IPS-15b (cell line): ENCODE measurements around the gene PLLP.

Source experiments
- H3K27me3 ChIP-seq: one replicate; pipeline ENCODE4 v1.6.1; 2013; ENCODE audit warnings: low read length; ENCODE audit not compliant: control insufficient read depth, insufficient read depth
- H3K36me3 ChIP-seq: one replicate; pipeline ENCODE4 v1.6.1; 2013; ENCODE audit warnings: low read length; ENCODE audit not compliant: control insufficient read depth, insufficient read depth
- H3K4me1 ChIP-seq: one replicate; pipeline ENCODE4 v1.6.1; 2013; ENCODE audit warnings: mild to moderate bottlenecking, low read length; ENCODE audit not compliant: control insufficient read depth, insufficient read depth
- H3K4me3 ChIP-seq: one replicate; pipeline ENCODE4 v1.5.1; 2013; ENCODE audit warnings: low read depth, low read length
- H3K9ac ChIP-seq: one replicate; pipeline ENCODE4 v1.6.1; 2013; ENCODE audit warnings: low read depth, mild to moderate bottlenecking, low read length
- H3K9me3 ChIP-seq: one replicate; pipeline ENCODE4 v1.6.1; 2013; ENCODE audit warnings: mild to moderate bottlenecking, low read length; ENCODE audit not compliant: control insufficient read depth, insufficient read depth

The PLLP gene

DNA sequence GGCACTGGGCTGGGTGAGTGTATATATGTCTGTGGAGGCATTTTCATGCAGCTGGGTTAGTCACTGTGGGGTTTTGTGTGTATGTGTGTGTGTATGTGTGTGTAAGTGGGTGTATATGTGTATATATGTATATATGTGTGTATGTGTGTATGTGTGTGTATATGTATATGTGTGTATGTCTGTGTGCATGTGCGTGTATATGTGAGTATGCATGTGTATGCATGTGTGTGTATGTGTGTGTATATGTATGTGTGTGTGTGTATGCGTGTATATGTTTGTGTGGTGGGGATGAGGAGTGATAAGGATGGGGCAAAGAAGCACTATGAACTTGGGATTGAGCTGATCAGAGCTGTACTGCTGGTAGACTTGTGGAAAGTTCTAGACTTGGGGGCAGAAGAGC lies 29.0 kb upstream of the PLLP start:
- Histone ChIP-seq H3K4me1 (peaks cover 10% of the 10 kb centered on the region), H3K27me3 (no peaks in the 10 kb centered on the region), H3K9ac (no peak overlapping the region), H3K4me3 (no peak overlapping the region), H3K36me3 (no peaks in the 10 kb centered on the region), H3K9me3 (no peaks in the 10 kb centered on the region)

DNA sequence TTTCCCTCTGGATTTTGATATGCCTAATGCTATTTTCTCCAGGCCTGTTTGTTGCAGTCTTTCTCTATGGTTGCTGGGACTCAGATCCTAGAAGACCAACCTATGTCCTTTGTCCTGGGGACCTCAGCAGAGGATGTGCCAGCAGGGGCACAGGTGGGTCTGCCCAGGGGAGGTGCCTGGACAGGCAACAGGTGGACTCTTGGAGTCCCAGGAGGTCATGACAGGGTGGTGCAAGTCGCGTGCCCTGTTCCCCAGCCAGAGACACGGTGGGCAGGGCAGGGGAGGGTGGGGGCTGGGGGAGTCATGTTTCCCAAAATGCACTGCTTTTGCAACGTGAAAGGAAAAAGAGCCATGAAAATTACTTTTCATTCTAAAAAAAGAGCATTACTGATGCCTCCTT lies 26.3 kb upstream of the PLLP start:
- Histone ChIP-seq H3K4me3 (no peak overlapping the region), H3K9me3 (no peaks in the 10 kb centered on the region), H3K27me3 (no peaks in the 10 kb centered on the region), H3K4me1 (peaks cover 8% of the 10 kb centered on the region), H3K9ac (no peak overlapping the region), H3K36me3 (no peaks in the 10 kb centered on the region)

DNA sequence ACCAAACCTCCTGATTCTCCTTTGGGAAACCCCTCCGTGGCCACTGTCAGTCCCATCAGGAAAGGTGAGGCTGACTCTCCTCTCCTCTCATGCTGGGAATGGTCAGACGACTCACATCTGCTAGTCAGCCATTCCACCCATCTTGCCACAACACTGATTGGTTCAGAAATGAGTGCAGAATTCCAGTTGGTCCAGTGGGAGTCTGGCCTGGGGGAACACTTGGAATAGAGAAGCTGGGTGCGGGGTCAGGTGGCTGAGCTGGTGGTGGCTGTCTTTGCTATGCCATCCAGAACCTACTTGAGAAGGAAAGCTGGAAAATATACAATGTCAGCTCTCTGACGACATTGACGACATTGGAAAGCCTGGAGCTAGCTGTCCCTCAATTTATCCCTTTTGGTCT lies 23.6 kb upstream of the PLLP start:
- Histone ChIP-seq H3K9ac (no peak overlapping the region), H3K9me3 (no peaks in the 10 kb centered on the region), H3K4me3 (no peak overlapping the region), H3K27me3 (no peaks in the 10 kb centered on the region), H3K4me1 (no peaks in the 10 kb centered on the region), H3K36me3 (no peaks in the 10 kb centered on the region)

DNA sequence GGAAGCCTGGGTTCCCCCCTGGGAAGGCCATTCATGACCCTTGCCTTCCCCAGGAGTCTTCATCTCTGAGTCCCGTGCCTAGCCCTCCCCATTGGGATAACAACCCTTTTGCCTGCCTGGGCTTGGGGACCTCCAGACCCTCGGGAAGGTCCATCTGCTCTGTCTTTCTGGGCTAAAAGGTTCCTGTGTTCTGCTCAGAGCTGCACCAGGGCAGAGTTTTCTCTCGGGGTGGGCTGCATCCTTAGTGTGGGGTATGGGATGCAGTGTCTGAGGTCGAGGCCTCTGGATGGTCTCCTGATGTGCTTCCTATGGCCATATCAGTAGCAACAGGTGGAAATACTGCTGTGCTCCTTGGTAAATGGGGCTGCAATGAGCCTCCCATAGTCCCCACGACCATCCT lies 22.9 kb upstream of the PLLP start:
- Histone ChIP-seq H3K4me1 (no peaks in the 10 kb centered on the region), H3K9me3 (no peaks in the 10 kb centered on the region), H3K9ac (no peak overlapping the region), H3K27me3 (no peaks in the 10 kb centered on the region), H3K4me3 (no peak overlapping the region), H3K36me3 (no peaks in the 10 kb centered on the region)

DNA sequence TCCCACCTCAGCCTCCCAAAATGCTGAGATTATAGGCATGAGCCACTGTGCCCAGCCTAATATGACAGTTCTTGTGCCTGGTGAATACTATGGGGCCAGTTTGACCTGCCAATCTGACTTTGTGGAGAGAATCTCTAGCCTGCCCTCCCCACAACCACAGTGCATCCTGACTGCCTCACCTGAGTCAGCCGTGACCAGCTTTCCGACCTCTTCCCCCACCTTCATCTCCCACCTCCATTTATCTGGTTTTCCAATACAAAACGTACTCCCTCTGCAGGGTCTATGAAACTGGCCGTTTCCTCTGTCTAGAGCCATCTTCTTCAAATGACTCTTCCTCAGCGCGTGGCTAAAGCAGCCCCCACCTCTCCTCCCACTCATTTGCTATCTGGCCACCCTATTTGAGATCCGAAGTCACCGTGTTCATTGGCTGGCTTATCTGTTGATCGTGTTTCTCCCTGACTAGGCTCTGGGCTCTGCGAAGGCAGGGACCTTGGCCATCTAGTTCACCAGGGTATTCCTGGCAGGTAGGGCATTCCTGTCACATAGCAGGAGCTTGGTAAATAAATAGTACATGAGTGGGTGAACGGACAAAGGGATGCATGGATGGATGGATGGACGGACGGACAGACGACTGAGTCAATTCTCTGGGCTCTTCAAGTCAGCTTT lies 22.3 kb upstream of the PLLP start:
- Histone ChIP-seq H3K4me1 (no peaks in the 10 kb centered on the region), H3K4me3 (no peak overlapping the region), H3K9ac (no peak overlapping the region), H3K9me3 (no peaks in the 10 kb centered on the region), H3K36me3 (no peaks in the 10 kb centered on the region), H3K27me3 (peaks cover 3% of the 10 kb centered on the region)

DNA sequence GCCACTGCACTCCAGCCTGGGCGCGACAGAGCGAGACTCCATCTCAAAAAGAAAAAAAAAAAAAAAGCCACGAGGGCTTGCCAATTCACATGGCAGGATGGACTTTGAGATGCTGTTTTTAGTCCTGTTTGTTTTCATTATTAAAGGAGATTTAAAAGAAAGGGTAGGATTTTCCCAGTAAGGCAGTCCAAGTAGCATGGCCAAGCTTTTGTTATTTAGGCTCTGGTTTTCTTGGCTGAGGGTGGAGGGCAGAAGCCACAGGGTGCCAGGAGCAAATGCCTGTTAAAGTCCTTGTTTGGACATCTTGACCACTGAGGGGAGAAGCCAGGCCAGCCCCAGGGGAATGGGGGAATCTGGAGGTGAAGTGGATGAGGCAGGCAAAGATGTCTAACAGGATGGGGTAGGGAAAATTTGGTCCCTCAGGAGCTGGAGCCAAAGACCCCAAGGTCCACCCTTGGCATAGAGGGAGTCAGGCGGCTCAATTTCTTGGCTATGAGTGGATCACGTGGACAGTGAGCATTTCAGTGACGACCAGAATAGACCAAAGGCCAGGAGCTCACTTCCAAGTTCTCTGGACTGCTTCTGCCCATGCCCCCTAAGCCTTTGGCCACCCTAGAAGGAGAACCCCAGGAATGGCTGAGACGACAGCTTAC lies 20.8 kb upstream of the PLLP start:
- H3K4me1 ChIP-seq: peaks cover 4% of the 10 kb centered on the region
- no peak overlapping the region for H3K9ac ChIP-seq
- peaks cover 6% of the 10 kb centered on the region for H3K27me3 ChIP-seq
- no peaks in the 10 kb centered on the region for H3K9me3 ChIP-seq
- no peaks in the 10 kb centered on the region for H3K36me3 ChIP-seq
- no peak overlapping the region for H3K4me3 ChIP-seq

DNA sequence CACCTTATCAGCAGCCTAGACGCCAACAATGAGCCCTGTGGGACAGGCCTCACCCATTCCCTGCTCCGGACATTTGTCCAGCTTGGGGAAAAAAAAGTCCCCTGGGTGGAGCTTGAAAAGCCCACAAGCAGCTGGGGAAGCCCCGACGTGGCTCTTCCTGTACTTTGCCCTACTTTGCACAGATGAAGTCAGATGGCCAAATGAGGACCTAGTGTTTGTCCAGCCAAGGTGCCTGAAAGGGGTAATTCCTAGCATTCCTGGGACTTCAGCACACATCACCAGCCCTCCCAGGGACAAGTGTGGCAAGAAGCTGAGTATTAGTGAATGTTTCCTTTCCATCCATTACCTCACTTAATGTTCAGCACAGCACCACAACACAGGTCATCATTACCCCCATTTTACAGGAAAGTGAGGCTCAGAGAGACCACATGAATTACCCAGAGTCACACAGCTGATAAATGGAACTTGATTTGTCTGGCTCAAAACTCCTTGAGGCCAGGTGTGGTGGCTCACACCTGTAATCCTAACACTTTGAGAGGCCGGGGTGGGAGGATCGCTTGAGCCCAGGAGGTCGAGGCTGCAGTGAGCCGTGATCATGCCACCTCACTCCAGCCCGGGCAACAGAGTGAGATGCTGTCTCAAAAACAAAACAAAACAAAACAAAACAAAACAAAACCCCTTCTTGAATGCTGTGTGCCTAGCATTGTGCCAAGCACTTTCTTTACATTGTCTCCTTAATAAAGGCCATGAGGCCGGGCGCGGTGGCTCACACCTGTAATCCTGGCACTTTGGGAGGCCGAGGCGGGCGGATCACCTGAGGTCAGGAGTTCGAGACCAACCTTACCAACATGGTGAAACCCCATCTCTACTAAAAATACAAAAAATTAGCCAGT lies 19.9 kb upstream of the PLLP start:
- Histone ChIP-seq H3K27me3 (peaks cover 6% of the 10 kb centered on the region), H3K4me1 (peaks cover 4% of the 10 kb centered on the region), H3K4me3 (no peak overlapping the region), H3K9ac (no peak overlapping the region), H3K36me3 (no peaks in the 10 kb centered on the region), H3K9me3 (no peaks in the 10 kb centered on the region)

DNA sequence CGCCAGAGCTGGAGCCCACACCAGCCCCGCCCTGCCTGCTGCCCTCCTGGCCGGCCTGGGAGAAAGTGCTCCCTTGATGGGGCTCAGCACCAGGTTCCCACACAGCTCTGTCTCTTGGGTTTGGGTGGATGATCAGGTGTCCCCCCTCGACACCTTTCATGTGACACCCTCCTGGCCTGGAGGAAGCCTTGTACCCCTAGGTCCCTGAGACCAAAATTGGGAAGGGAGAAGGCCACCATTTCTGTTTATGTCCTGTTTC lies 19.4 kb upstream of the PLLP start:
- Histone ChIP-seq H3K4me1 (peaks cover 4% of the 10 kb centered on the region), H3K4me3 (no peak overlapping the region), H3K9me3 (no peaks in the 10 kb centered on the region), H3K36me3 (no peaks in the 10 kb centered on the region), H3K9ac (no peak overlapping the region), H3K27me3 (peaks cover 6% of the 10 kb centered on the region)

DNA sequence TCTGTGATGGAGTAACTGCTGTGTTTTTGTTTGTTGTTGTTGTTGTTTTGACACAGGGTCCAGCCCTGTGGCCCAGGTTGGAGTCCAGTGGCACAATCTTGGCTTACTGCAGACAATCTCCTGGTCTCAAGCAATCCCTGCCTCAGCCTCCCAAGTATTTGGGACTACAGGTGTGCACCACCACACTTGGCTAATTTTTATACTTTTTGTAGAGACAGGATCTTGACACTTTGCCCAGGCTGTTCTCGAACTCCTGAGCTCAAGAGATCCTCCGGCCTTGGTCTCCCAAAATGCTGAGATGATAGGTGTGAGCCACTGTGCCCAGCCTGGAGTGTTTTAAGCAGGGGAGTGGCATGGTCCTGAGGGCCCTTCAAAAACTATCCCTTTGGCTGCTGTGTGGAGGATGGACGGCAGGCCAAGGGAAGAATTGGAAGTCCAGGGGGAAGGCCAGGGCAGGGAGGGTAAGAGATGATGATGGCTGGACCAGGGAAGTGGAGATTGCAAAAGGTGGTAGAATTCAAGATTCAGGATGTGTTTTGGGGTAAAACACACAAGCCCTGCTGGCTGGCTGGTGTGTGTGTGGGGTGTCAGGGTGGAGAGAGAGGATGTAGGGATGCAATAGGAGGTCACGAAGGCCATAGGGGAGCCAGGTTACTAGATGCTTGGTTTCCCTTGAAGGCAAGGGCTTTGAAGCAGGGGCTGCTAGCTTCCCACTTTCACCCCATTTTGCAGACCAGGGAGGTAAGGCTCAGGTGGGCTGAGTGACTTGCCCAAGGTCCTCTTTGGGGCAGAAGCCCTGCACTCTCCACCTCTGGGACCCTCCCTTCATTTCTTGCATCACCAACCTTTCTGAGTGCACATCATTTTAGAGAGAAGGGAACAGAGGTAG lies 18.8 kb upstream of the PLLP start:
- H3K4me1 ChIP-seq: peaks cover 4% of the 10 kb centered on the region
- H3K9ac ChIP-seq: no peak overlapping the region
- H3K36me3 ChIP-seq: no peaks in the 10 kb centered on the region
- peaks cover 6% of the 10 kb centered on the region for H3K27me3 ChIP-seq
- no peak overlapping the region for H3K4me3 ChIP-seq
- H3K9me3 ChIP-seq: no peaks in the 10 kb centered on the region

DNA sequence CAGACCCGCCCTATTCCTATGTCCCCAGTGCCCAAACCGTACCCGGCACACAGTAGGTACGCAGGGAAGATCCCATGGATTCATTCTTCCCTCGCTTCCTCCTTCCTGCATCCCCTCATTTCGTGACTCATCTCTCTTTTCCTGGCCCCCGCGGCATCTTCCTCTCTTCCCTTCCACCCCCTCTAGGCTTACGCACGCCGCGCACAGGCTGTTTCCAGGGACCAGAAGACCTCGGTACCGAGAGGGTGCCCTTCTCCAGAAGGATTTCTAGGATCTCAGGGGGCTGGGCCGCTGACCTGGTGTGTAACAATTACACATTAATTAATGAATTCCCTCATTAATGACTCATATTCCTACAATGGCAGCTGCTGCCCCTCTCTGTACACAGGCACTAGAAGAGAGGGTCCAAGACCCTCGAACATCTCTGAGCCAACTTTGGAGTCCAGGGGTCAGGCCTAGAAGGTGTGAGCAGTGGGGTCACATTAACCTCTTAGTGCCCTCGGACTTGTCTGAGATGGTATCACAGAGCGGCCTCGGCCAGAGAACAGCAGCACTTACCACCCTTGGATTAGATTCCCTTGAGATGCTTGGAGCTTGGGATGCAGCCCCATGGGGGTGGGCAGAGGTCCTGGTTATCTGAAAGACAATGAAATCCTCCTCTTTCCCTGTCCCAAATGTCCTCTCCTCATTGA lies 16.8 kb upstream of the PLLP start:
- peaks cover 4% of the 10 kb centered on the region for H3K4me1 ChIP-seq
- peaks cover 6% of the 10 kb centered on the region for H3K27me3 ChIP-seq
- H3K4me3 ChIP-seq: peak overlapping the region; percentile 71
- H3K36me3 ChIP-seq: no peaks in the 10 kb centered on the region
- H3K9me3 ChIP-seq: no peaks in the 10 kb centered on the region
- peak overlapping the region; percentile 76 for H3K9ac ChIP-seq
